Activated naive CD4-positive, alpha-beta T cell treated with anti-CD3 and anti-CD28 coated beads, Interleukin-2, amount 50 U/mL, for 24 hours (primary cell): ENCODE results near the gene ZFPL1.
A peak's percentile ranks its signal among the peaks of the same experiment; 100 is the strongest.

Experiments used
- H3K27ac Mint-ChIP-seq: one replicate; pipeline ENCODE4 v1.8.0; 2021; ENCODE audit warnings: mild to moderate bottlenecking, mixed read lengths
- H3K27me3 Mint-ChIP-seq: one replicate; pipeline ENCODE4 v1.8.0; 2021; ENCODE audit warnings: mixed read lengths
- H3K36me3 Mint-ChIP-seq: one replicate; pipeline ENCODE4 v1.8.0; 2021; ENCODE audit warnings: mixed read lengths
- H3K4me1 Mint-ChIP-seq: one replicate; pipeline ENCODE4 v1.8.0; 2021; ENCODE audit warnings: mixed read lengths
- H3K4me3 Mint-ChIP-seq: one replicate; pipeline ENCODE4 v1.8.0; 2021; ENCODE audit warnings: mild to moderate bottlenecking, mixed read lengths
- H3K9me3 Mint-ChIP-seq: one replicate; pipeline ENCODE4 v1.8.0; 2021; ENCODE audit warnings: mixed read lengths

ZFPL1 gene

GRCh38 chr11:65102142-65103095 is 18.4 kb downstream of the ZFPL1 start:
- H3K4me1 Mint-ChIP-seq, result peaks cover 31% of the 10 kb centered on the region
- H3K27me3 Mint-ChIP-seq, result no peaks in the 10 kb centered on the region
- H3K4me3 Mint-ChIP-seq, result no peak overlapping the region
- no peak overlapping the region for H3K27ac Mint-ChIP-seq
- no peaks in the 10 kb centered on the region for H3K9me3 Mint-ChIP-seq
- peaks cover 2% of the 10 kb centered on the region for H3K36me3 Mint-ChIP-seq

GRCh38 chr11:65103476-65103875 is 19.5 kb downstream of the ZFPL1 start:
- Mint-ChIP-seq H3K9me3 (no peaks in the 10 kb centered on the region), H3K4me3 (no peak overlapping the region), H3K27me3 (no peaks in the 10 kb centered on the region), H3K36me3 (peaks cover 2% of the 10 kb centered on the region), H3K27ac (no peak overlapping the region), H3K4me1 (peaks cover 26% of the 10 kb centered on the region)

- H3K4me3 Mint-ChIP-seq, result no peak overlapping the region
- peaks cover 2% of the 10 kb centered on the region for H3K36me3 Mint-ChIP-seq
- H3K27ac Mint-ChIP-seq, result no peak overlapping the region
- H3K9me3 Mint-ChIP-seq, result no peaks in the 10 kb centered on the region
- peaks cover 21% of the 10 kb centered on the region for H3K4me1 Mint-ChIP-seq
- no peaks in the 10 kb centered on the region for H3K27me3 Mint-ChIP-seq
Measured at GRCh38 chr11:65104628-65105027, 20.6 kb downstream of the ZFPL1 start.

- Mint-ChIP-seq H3K27me3 (no peaks in the 10 kb centered on the region), H3K9me3 (no peaks in the 10 kb centered on the region), H3K4me1 (peaks cover 41% of the 10 kb centered on the region), H3K4me3 (no peak overlapping the region), H3K27ac (no peak overlapping the region), H3K36me3 (peaks cover 2% of the 10 kb centered on the region)
Measured at GRCh38 chr11:65107078-65107477, 23.1 kb downstream of the ZFPL1 start.

GRCh38 chr11:65107751-65108468 is 23.9 kb downstream of the ZFPL1 start:
- Mint-ChIP-seq H3K27me3 (no peaks in the 10 kb centered on the region), H3K36me3 (peaks cover 2% of the 10 kb centered on the region), H3K4me3 (no peak overlapping the region), H3K4me1 (peaks cover 41% of the 10 kb centered on the region), H3K27ac (no peak overlapping the region), H3K9me3 (no peaks in the 10 kb centered on the region)

- Mint-ChIP-seq H3K9me3 (no peaks in the 10 kb centered on the region), H3K4me3 (no peak overlapping the region), H3K36me3 (peaks cover 2% of the 10 kb centered on the region), H3K27me3 (no peaks in the 10 kb centered on the region), H3K4me1 (peaks cover 41% of the 10 kb centered on the region), H3K27ac (no peak overlapping the region)
Measured at GRCh38 chr11:65108469-65109123, 24.6 kb downstream of the ZFPL1 start.

GRCh38 chr11:65109231-65110198 is 25.5 kb downstream of the ZFPL1 start:
- Mint-ChIP-seq H3K4me1 (peaks cover 43% of the 10 kb centered on the region), H3K27me3 (no peaks in the 10 kb centered on the region), H3K9me3 (no peaks in the 10 kb centered on the region), H3K27ac (no peak overlapping the region), H3K4me3 (no peak overlapping the region), H3K36me3 (peaks cover 4% of the 10 kb centered on the region)

- Mint-ChIP-seq H3K36me3 (peaks cover 4% of the 10 kb centered on the region), H3K27ac (peak overlapping the region; percentile 55), H3K4me1 (peaks cover 41% of the 10 kb centered on the region), H3K4me3 (peak overlapping the region; percentile 33), H3K9me3 (no peaks in the 10 kb centered on the region), H3K27me3 (no peaks in the 10 kb centered on the region)
Measured at GRCh38 chr11:65110354-65110861, 26.4 kb downstream of the ZFPL1 start.

- peaks cover 4% of the 10 kb centered on the region for H3K36me3 Mint-ChIP-seq
- no peaks in the 10 kb centered on the region for H3K9me3 Mint-ChIP-seq
- peaks cover 48% of the 10 kb centered on the region for H3K4me1 Mint-ChIP-seq
- no peak overlapping the region for H3K27ac Mint-ChIP-seq
- no peaks in the 10 kb centered on the region for H3K27me3 Mint-ChIP-seq
- peak overlapping the region; percentile 87 for H3K4me3 Mint-ChIP-seq
Measured at GRCh38 chr11:65111159-65111743, 27.2 kb downstream of the ZFPL1 start.

GRCh38 chr11:65111744-65112545 is 27.9 kb downstream of the ZFPL1 start, which contains the start of gene TM7SF2:
Gene TM7SF2, plus strand, starts transcription at chr11:65111872. Its CDS starts 144 bp downstream, at chr11:65112016.
- Mint-ChIP-seq H3K36me3 (peaks cover 5% of the 10 kb centered on the region), H3K4me3 (peak within 1 kb of the TSS; percentile 87), H3K27me3 (no peaks in the 10 kb centered on the region), H3K4me1 (peaks cover 44% of the 10 kb centered on the region), H3K9me3 (no peaks in the 10 kb centered on the region), H3K27ac (peak within 1 kb of the TSS; percentile 59)

GRCh38 chr11:65112546-65113360 is 28.7 kb downstream of the ZFPL1 start:
- H3K27me3 Mint-ChIP-seq, result no peaks in the 10 kb centered on the region
- H3K4me1 Mint-ChIP-seq, result peaks cover 45% of the 10 kb centered on the region
- no peaks in the 10 kb centered on the region for H3K9me3 Mint-ChIP-seq
- H3K27ac Mint-ChIP-seq, result peak overlapping the region; percentile 84
- H3K36me3 Mint-ChIP-seq, result peaks cover 5% of the 10 kb centered on the region
- peak overlapping the region; percentile 87 for H3K4me3 Mint-ChIP-seq

GRCh38 chr11:65113361-65113756 is 29.3 kb downstream of the ZFPL1 start:
- peak overlapping the region; percentile 84 for H3K27ac Mint-ChIP-seq
- peaks cover 7% of the 10 kb centered on the region for H3K36me3 Mint-ChIP-seq
- peak overlapping the region; percentile 87 for H3K4me3 Mint-ChIP-seq
- H3K4me1 Mint-ChIP-seq, result peaks cover 49% of the 10 kb centered on the region
- no peaks in the 10 kb centered on the region for H3K27me3 Mint-ChIP-seq
- H3K9me3 Mint-ChIP-seq, result no peaks in the 10 kb centered on the region

- Mint-ChIP-seq H3K4me1 (peaks cover 54% of the 10 kb centered on the region), H3K36me3 (peaks cover 12% of the 10 kb centered on the region), H3K27me3 (no peaks in the 10 kb centered on the region), H3K4me3 (peak overlapping the region; percentile 87), H3K9me3 (no peaks in the 10 kb centered on the region), H3K27ac (peak overlapping the region; percentile 55)
Measured at GRCh38 chr11:65113839-65114238, 29.8 kb downstream of the ZFPL1 start.
